NCI-H146 treated with DMSO at 0.1 percent for 48 hours (cell line): Measurements from ENCODE around the gene PKN3.
A peak's percentile ranks its signal among the peaks of the same experiment; 100 is the strongest.

Experiments used
- DNase-seq: peaks from one replicate; lab custom pipeline; 2025; ENCODE audit not compliant: unreplicated experiment; lab: John Stamatoyannopoulos, UW

Gene PKN3

DNA sequence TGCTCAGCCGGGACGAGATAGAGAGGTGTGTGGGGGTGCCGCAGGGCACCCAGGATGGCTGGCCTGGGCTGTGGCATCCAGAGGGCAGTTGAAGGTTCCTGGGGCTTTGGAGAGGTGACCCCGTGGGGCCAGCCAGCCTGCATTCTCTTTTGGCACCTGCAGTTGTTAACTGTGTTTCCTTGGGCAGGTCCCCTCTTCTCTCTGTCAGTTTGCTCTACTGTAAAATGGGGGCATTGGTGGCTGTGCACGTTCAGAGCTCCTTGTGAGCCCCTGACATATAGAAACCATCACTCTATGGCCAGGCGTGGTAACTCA, 13.1 kb downstream of the PKN3 start:
- DNase-seq = no peak

DNA sequence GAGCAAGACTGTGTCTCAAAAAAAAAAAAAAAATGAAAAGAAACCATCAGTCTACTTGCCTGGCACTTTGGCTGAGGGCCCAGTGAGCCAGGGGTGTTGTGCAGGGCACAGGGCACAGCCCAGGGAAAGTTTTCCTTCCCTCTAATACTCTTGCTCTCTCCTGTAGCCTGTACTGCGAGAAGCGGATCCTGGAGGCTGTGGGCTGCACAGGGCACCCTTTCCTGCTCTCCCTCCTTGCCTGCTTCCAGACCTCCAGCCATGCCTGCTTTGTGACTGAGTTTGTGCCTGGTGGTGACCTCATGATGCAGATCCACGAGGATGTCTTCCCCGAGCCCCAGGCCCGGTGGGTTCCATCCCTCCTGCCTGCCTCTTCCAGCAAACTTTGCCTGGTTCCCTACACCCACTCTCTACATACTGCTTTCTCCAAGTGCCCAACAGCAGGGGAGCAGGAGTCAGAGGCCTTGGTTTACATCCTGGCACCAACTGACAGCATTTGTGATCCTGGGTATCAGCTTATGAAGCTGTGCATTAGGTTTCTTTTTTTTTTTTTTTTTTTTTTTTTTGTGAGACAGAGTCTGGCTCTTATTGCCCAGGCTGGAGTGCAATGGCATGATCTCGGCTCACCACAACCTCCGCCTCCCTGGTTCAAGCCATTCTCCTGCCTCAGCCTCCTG, 14.4 kb downstream of the PKN3 start:
- DNase-seq = no peak

DNA sequence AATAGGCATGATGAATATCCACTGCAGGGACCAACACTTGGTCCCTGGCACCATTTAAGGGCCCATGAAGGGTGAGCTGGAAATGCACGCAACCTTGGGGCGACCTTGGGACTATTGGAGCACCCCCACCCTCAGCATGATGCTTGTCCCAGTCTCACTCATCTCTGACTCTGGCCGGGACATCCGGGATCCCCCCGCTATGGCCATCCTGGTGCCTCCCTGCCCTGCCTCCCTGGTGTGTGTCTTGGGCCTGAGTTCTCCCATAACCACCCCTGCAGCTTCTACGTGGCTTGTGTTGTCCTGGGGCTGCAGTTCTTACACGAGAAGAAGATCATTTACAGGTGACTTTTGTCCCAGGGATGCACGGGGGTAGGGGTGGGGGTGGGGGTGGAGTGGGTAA, 15.7 kb downstream of the PKN3 start:
- no peak for DNase-seq

DNA sequence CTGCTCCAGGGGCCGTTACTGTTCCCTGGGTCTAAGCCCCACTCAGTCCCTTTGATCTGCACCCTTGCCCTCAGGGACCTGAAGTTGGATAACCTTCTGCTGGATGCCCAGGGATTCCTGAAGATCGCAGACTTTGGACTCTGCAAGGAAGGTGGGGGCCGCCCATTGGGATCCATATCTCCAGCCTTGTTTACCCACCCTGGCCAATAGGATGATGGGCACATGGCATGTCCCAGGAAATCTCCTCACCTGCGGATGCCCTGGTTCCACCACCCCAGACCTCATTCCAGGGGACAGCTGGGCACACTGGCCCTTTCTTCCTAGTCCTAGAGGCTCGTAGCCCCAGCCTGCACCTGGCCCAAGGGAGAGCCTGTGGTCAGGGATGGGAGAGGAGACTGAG, 16.2 kb downstream of the PKN3 start:
- DNase-seq = no peak

DNA sequence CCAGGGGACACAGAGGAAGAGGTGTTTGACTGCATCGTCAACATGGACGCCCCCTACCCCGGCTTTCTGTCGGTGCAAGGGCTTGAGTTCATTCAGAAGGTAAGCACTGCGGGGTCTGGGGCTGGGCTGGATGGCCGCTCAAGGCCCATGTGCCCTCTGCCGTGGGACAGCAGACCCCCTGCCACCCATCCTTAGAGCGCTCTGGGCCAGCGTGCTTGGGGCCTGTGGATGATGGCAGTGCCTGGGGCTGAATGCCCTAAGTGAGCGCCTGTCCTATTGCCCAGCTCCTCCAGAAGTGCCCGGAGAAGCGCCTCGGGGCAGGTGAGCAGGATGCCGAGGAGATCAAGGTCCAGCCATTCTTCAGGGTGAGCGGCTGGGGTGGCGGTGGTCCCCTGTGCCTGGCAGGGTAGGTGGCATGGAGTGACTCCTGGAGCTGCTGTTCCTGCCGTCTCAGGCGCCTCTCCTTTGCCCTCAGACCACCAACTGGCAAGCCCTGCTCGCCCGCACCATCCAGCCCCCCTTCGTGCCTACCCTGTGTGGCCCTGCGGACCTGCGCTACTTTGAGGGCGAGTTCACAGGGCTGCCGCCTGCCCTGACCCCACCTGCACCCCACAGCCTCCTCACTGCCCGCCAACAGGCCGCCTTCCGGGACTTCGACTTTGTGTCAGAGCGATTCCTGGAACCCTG, 17.8 kb downstream of the PKN3 start:
- DNase-seq = no peak

- DNase-seq = no peak
Measured at GRCh38 chr9:128720841-128721486, 18.7 kb downstream of the PKN3 start.

DNA sequence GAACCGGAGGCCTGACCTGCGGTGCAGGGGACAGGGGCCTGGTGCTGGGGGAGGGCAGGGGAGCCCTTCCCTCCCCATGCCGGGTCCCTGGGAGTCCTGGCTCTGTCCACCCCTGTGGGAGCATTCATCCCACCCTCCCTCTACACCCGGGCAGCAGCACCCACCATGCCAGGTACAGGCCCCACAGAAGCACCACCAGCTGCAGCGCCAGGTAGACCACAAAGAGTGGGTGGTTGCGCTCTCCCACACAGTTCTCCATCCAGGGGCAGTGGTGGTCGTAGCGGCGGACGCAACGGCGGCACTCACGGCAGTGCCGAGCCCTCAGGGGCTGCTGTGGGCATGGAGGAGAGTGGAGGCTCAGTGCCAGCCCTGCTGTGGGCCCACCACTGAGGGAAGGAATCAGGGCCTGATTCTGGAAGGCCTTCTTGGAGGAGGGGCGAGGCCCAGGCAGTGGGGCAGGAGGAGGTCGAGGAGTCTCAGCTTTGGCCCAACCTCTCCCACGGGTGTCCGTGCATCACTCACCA, 19.2 kb downstream of the PKN3 start:
- no peak for DNase-seq

- no peak for DNase-seq
Measured at GRCh38 chr9:128722380-128723351, 20.4 kb downstream of the PKN3 start.

DNA sequence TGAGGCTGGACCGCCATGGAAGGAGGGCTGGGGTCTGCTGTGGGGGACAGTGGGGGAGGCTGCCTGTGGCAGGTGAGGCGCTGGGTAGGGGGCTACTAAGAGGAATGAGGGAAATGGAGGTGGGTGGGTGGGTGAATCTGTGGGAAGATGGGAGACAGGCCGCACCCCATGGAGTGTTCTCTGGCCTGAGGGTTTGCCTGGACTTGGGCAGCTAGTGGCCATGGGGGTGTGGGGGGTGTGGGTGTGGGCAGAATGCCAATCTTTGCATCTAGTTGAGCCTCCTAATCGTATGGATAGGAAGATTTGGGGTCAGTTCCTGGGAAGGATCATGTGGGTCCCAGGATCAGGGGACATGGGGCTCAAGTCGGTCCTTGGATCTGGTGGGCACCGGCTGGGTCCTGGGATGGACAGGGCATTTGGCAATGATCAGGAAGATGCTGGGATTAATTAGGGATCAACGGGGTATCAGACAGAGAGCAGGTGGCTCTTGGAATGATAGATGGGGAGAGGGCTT, 21.1 kb downstream of the PKN3 start:
- DNase-seq = no peak

GRCh38 chr9:128723866-128724743, 21.8 kb downstream of the PKN3 start, which contains the start of gene ZDHHC12:
Gene ZDHHC12, minus strand, starts transcription at chr9:128724127. Its CDS starts 34 bp downstream, at chr9:128724093.
- peak; percentile 90 for DNase-seq

DNA sequence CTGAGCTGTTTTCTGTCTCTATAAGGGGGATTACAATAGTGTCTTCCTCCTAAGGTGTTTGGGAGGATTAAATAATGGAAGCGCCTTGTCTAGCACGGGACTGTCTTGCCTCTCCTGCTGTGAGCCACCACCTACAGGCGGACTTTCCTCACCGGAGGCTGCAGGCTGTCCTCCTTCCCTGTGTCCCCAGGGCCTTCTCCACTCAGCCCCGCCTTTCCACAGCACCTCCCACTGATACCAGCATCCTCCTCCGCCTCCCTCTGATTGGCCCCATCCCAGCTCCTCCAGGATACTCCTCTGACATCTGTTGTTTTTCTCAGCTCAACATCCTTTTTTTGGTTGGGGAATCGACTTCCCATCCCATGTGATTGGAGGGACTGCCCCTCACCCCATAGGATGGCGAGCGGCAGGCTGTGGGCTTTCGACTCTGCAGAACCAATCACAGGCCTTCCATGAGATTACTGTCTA, 22.5 kb downstream of the PKN3 start:
- peak; percentile 54 for DNase-seq

- DNase-seq = no peak
Measured at GRCh38 chr9:128727640-128728248, 25.4 kb downstream of the PKN3 start.

- DNase-seq = no peak
Measured at GRCh38 chr9:128728298-128728697, 26.0 kb downstream of the PKN3 start.

- DNase-seq = no peak
Measured at GRCh38 chr9:128729302-128729701, 27.0 kb downstream of the PKN3 start.

DNA sequence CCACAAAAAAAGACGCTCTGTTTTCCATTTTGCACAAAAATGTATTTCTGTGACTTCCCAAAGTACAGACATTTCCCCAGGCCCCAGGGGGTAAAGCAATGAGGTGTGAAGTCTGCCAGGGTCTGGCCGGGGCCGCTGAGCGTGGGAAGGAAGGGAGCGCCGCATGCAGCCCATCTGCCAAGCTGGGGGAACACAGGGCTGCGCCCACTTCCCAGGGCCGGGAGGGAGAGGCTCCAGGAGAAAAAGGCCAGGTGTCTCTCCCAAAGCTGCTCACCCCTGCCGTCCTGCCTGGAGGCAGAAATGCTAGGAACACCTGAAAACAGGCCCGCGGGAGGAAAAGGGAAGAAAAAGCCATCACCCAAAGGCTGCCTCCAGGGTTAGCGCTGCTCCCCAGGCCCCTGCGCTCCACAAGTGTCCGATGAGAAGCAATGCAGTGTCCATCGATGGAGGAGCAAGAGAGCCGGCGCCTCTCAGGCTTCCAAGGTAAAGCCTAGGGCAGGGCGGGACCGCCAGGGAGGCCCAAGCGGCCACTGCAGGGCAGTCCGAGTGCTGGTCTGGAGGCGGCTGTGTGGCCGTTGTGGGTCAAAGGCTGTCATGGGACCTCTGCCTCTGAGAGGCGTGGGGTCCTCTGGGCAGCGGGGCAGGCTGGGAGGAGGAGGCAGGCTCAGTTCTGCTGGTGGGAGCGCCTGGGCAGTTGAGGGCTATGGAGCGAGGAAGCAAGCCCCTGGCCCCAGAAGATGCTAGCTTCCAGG, 27.6 kb downstream of the PKN3 start:
- no peak for DNase-seq

DNA sequence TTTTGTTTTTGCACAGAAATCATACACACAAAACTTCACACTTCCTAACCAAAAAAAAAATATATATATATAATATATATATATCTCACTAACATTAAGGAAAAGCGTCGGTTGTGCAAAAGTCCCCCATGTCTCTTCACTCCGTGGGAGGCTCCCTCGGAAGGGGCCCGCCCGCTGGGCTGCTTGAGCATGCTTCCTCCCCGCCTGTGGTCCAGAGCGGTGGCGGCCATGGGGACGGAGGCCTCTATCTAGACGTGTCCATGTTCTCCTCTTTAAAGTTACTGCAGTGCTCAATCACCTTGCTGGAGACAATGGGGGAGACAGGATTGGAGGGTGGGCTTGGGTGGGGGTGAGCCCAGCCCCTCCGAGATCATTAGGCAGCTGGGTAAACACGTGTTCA, 28.8 kb downstream of the PKN3 start:
- no peak for DNase-seq

DNA sequence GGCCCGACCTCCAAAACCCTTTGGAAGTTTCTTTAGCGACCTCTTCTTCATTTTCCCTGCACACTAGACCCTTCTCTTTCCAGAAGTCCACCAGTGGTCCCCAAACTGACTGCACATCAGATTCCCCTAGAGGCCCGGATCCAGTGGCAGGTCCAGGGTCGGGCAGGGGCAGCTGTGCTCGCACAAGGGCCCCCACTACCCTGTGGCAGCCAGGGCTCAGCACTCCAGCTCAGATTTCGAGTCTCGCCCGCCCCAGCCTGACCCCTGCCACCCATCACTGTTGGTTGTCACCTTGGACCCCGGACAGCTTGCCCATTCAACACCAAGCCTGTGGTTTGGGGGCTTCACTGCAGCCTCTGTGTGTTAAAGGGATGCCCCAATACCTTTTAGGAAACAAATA, 29.4 kb downstream of the PKN3 start:
- DNase-seq = no peak

DNA sequence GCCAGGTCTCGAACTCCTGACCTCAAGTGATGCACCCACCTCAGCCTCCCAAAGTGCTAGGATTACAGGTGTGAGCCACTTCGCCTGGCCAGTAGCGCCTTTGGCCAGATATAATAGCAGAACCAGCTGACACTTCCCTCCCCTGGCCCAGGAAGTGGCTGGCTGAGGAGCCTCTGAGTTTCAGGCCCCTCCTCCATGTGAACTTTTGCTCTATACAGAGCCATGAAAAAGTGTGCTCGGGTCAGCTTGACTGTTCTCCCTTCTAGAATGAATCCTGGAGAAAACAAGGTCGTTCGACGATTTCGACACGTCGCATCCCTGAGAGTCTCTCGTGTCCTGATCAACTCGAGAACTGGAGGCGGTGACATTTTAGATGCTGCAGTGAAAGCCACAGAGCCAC, 30.3 kb downstream of the PKN3 start:
- no peak for DNase-seq

DNA sequence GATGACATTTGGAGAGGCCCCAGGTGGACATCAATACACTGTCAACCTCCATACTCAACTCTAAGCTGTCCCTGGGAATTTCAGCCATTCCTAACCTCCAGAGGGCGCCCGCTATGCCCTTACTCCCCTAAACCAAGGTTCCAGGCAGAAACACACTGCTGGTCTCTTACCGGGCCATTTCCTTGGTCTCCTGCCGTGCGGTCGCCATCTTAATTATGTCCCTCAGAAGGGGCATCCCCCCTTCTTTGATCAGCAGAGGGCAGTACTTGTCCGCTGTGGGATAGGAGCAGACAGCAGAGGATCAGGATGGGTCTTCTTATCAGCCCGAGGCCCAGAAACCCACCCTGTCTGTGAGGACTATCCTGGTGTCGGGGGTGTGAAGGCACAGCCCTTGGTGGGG, 31.0 kb downstream of the PKN3 start:
- peak; percentile 71 for DNase-seq
